COR-L47 (cell line): Measurements from ENCODE around the gene SCARF2.
"Not testable (repeated sequence)": the region's sequence is repeated elsewhere in the genome, so short reads cannot be mapped to it uniquely, and the experiment has no call there.

Experiments
- DNase-seq: peaks from one replicate; lab custom pipeline; 2025; lab: John Stamatoyannopoulos, UW

The SCARF2 gene

DNA sequence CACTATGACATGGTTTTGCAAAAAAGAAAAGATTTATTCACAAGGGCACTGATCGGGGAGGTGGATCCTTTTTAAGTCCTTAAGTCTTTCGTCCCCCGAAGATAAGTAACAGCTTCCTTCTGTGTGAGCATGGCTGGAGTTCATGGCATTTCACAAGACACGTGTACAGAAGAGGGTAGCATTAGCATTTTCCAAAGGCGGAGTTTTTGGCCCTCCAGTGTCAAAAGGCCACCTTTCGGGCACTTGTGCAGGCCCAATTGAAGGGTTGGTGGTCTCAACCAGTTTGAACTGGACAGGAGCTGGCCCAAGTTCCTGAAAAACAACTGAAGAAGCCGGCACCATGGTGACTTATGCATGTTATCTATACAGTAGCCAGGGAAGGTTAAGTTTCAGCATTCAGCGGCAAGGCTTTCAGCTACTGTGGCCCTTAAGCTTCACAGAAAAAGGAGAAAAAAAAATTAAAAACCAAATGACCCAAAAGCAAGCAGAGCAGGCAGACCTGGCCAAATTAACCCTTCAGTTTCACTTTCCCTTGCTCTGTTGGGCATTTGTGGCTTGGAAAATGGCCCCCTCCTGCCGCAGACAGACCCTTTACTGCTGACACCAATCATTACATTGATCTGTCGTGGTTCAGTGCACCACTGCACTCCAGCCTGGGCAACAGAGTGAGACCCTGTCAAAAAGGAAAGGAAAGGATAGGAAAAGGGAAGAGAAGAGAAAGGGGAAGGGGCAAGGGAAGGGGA lies 25.0 kb downstream of the SCARF2 start:
- DNase-seq: no peak

DNA sequence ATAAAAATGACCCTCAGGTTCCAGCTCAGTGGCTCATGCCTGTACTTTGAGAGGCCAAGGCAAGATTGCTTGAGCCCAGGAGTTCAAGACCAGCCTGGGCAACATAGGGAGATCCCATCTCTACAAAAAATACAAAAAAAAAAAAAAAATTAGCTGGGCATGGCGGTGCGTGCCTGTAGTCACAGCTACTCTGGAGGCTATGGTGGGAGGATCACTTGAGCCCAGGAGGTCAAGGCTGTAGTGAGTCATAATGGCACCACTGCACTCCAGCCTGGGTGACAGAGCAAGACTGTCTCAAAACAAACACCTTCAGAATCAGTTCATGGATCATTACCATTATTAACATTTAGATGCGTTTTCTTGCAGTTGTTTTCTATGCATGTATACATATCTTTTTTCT lies 28.2 kb downstream of the SCARF2 start:
- not testable (repeated sequence) for DNase-seq

DNA sequence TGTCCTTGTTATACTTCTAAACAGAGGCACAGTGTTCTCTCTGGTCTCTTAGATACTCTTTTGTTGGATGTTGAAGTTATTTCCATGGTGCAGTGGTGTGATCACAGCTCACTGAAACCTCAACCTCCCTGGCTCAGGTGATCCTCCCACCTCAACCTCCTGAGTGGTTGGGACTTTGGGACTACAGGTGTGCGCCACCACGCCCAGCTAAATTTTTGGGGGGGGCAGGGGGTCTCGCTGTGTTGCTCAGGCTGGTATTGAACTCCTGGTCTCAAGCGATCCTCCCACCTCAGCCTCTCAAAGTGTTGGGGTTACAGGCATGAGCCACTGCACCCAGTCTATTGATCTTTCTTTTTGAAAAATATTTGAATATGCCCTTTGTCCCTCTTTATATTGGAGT lies 28.7 kb downstream of the SCARF2 start:
- no peak for DNase-seq

DNA sequence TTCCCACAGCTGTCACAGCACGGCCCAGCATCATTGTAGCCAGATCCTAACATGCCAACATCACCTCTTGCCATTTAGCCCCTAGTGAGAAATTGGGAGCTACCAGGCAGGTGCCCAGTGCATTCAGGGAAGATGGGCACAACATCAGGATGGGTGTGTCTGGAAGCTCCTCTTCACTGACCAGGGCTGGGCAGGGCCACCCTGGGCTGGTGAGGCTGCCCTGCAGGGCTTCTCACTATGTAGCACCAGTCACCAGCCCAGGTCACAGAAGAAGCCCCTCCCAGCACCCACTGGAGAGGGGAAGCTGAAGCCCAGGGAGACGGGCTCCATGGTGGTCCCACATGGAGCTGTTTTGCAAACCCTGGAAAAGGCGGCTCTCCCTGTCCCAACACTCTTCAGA lies 29.8 kb downstream of the SCARF2 start:
- no peak for DNase-seq

- no peak for DNase-seq
Measured at GRCh38 chr22:20406686-20407408, 30.8 kb downstream of the SCARF2 start.

- DNase-seq: no peak
Measured at GRCh38 chr22:20405931-20406685, 31.5 kb downstream of the SCARF2 start.

GRCh38 chr22:20405291-20405930 lies 32.2 kb downstream of the SCARF2 start:
- DNase-seq: no peak

- no peak for DNase-seq
Measured at GRCh38 chr22:20404881-20405280, 32.7 kb downstream of the SCARF2 start.

DNA sequence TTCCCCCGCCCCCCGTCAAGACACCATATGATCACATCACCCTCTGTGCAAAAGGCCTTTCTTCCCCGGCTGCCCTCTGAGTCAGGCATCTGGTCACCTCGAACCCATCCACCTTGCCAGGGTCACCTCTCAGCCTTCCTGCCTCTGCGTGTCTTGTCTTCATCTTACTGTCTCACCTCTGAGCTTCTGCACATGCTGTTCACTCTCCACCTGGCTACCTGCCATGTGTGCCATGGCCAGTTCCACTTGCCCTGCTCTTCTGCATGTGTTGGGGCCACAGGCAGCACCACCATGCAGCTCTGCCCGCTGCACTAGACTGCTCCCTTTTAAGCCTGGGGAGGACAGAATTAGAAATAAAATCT lies 33.9 kb downstream of the SCARF2 start:
- DNase-seq: no peak

- peak; percentile 34 for DNase-seq
Measured at GRCh38 chr22:20402960-20403778, 34.5 kb downstream of the SCARF2 start.

- DNase-seq: no peak
Measured at GRCh38 chr22:20401376-20402014, 36.1 kb downstream of the SCARF2 start.

DNA sequence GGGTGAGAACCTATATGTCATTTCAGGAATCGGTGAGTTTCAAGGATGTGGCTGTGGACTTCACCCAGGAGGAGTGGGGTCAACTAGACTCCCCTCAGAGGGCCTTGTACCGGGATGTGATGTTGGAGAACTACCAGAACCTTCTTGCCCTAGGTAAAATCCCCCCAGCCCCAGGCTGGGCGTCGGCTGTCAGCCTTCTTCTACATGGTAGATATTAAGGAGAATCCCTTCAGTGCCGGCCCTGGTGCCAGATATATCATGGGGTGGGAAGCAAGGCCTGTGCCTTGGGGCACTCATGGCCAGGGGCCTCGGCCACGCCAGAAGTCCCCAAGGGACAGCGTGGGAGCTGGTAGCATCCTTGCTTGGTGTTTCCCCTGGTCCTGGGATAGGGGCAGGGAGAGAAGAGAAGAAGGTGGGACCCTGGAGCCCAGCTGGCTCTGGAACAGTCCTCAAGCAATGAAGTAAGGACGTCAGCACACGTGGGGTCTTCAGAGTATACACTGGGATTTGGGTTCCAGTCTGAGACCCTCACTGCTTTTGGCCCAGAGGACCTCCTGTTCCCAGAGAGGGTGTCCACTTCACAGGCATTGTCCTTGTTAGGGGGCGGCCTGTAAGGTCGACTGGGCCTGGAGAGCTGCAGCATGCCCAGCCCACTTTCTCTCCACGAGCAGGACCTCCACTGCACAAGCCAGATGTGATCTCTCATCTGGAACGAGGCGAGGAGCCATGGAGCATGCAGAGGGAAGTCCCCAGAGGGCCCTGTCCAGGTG lies 36.8 kb downstream of the SCARF2 start:
- no peak for DNase-seq

GRCh38 chr22:20399866-20400605 lies 37.6 kb downstream of the SCARF2 start:
- no peak for DNase-seq

- DNase-seq: no peak
Measured at GRCh38 chr22:20398420-20398819, 39.2 kb downstream of the SCARF2 start.

DNA sequence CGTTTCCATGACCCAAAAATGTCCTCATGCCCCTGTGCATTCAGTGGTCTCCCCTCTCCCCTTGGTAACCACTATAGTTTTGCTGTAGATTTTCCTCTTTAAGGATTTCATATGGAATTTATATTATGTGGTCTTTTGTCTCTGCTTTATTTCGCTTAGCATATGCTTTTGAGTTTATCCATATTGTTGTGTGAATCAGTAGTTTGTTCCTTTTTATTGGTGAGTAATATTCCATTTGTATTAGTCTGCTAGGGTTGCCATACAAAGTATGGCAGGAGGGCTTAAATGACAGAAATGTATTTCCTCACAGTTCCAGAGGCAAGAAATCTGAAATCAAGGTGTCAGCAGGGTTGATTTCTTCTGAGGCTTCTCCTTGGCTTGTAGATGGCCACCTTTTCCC lies 40.1 kb downstream of the SCARF2 start:
- DNase-seq: no peak

DNA sequence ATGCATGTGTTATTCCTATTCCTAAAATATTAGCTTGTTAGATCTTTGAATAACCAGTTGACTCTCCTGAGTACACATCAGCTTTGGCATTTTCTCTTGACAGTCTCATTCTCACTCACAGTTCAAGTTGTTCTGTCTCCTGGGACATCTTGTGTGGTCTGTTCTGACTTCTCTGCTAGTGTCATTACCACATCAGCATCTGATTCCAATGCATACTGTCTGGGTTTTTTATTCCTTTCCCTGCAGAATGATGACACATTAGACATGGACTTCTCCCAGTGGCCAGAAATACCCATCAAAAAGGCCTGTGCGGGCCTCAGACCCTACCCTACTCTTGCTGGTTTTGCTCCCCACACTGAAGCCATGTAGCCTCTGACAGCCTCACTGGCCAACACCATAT lies 41.0 kb downstream of the SCARF2 start:
- DNase-seq: no peak

DNA sequence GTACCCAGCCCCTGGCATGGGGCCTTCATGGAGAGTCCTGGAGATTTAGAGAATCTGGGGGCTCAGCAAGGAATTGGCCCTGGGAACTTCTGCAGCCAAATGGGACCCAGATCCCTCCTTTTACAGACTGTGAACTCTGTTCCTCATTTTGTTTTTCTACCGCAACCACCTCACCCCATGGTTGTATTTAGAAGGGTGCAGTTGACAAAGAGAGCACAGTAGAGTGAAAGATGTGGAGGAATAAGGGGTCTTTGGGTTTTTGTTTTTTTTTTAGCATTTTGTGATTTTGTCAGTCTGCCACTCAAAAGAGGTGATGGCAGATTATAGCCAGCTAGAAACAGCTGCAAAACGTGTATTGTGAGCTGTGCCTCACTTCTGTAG lies 41.7 kb downstream of the SCARF2 start:
- no peak for DNase-seq

DNA sequence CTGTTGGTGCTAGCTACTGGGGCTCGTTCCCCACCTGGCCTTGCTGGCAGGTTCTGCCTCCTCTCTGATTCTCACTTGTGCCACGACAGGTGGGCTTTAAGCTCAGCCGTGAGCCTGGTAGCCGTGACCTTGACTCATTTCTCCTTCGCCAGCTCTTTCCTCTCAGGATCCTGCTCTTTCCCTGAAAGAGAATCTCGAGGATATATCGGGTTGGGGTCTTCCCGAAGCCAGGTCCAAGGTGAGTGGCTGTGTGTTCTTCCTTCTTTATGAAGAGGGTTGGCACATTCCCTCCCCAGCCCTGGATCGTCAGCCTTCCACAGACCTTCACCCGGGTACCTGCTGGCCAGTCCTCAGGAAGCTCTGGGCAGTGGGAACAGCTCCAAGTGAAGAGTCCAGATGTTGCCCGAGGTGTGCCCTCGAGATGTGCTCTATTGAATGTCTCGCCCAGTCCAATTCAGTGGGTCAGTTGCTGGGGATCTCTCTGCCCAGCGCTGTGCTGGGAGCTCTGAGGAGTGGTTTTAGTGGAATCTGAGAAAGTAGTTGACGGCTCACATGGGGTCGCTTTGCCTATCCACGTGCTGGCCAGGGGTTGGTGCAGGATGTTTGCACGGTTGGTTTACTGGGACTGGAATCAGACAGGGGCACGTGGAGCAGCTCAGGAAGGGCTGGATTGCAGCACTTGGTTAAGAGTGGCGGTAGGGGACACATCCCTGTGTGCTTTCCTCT lies 42.3 kb downstream of the SCARF2 start:
- no peak for DNase-seq
